NCI-H1048 (cell line): ENCODE data around the gene ZNF367.
"Not testable (repeated sequence)": the region's sequence is repeated elsewhere in the genome, so short reads cannot be mapped to it uniquely, and the experiment has no call there.

Experiments
- DNase-seq: peaks from one replicate; lab custom pipeline; 2025; lab: John Stamatoyannopoulos, UW

The ZNF367 gene

DNA sequence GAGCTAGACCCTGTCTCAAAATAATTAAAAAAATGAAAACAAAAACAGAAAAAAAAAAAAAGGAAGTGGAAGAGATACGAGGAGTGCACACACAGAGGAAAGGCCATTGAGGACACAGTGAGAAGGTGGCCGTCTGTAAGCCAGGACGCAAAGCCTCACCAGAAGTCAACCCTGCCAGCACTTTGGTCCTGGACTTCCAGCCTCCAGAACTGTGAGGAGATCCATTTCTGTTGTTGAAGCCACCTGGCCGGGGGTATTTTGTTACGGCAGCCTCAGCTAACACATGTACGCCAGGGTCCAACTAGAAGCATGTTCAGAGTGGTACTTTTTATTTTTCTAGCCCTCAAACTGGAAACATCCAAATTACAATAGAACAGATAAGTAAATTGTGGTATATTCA, 56.5 kb downstream of the ZNF367 start:
- DNase-seq: no peak

DNA sequence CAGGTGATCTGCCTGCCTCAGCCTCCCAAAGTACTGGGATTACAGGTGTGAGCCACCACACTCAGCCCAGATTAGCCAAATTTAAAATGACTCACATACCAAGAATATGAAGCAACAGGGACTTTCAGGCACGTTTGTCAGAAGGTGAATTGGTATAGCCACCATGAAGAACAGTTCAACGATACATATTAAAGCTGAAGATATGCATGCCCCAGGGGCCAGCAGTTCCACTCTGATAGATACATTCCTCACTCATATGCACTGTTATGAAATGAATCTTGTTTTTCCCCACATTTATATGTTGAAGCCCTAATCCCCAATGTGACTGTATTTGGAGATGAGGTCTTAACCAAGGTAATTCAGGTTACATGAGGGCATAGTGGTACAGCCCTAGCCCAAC, 57.2 kb downstream of the ZNF367 start:
- no peak for DNase-seq

DNA sequence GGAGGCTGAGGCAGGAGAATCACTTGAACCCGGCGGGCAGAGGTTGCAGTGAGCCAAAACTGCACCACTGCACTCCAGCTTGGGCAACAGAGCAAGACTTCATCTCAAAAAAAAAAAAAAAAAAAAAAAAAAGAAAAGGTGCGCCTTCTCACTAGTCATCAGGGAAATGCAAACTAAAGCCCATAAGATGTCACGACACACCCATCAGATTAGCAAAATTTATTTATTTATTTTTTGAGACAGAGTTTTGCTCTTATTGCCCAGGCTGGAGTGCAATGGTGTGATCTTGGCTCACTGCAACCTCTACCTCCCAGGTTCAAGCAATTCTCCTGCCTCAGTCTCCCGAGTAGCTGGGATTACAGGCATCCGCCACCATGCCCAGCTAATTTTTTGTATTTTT, 57.6 kb downstream of the ZNF367 start:
- DNase-seq: not testable (repeated sequence)

DNA sequence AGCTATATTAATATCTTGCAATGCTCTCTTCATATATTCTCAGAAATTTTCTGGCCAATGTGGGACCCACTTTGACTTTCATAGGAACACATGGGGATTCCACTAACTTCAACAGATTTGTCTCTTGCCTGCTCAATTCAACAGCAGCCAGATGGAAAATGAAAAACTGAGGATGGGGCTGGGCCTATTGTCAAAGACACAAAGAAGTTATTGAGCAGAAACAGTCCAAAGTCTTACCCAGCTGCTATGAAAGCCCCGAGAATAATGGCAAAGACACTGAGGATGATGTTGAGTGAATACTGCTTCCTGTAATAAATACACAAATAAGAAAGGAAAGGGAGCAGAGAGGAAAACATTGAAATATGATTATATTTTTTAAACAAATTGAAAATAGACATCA, 67.3 kb downstream of the ZNF367 start:
- no peak for DNase-seq

DNA sequence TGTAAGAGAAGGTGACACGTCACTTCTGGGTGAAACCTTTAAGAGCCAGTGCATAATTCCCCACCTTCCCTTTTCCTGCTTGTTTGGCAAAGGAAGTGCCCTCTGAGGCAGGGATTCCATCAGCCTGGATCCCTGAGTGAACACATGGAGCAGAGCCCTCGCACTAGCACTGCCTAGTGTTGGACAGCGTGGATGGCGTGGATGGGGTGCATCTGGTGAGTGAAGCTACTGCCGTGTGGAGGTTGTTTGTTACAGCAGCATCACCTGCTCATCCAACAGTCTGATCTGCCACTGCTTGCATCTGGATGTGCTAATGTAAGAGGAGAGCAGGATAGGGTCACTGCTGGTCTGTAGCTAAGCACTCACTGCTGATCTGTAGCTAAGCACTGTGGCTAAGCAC, 69.9 kb downstream of the ZNF367 start:
- no peak for DNase-seq

DNA sequence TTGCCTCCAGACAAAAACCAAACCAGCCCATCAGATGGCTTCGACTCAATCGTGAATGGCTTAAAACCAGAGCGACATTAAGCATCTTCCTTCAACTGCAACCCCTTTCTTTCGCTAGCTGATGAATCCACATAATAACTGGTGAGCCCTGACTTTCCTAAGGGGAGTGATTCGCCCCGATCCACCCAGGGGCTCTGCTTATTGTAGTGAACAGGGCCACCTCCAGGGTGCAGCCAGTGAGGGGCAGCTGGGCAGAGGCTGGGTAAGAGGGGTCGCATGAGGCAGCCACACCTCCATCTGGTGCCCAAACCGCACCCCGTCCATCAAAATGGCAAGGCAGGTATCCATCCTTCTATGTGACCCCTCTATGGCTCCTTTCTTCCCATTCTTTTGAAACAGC, 72.6 kb downstream of the ZNF367 start:
- no peak for DNase-seq

DNA sequence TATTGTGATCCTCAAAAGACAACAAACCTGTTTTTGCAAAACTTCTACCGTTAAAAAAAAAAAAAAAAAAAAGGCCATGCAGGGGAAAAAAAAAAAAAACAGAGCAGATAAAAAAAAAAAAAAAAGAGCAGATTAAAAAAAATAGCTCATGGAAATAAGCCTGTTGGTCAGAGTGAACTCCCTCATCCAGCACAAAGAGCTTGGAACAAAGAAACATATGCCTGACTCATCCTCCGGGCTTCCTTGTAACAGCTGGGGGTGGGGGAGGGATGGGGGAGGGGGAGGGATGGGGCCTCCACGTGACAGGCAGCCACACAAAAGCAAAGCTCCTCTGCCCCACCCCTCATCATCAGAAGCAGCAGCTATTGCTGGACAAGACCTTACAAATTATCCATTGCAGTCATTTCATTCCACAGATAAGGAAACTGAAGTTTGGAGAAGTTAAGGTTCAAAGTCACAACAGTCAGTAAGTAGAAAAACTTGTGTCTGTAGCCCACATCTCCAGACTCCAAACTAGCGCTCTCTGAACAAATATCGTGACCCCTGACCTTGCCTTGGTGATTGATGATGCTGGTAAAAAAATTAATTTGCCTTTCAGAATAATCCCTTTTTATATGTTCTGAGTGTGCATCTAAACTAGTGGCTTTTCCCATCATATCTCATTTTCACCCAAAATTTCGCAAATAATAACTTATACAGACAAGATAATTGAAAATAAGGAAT, 73.6 kb downstream of the ZNF367 start:
- no peak for DNase-seq

DNA sequence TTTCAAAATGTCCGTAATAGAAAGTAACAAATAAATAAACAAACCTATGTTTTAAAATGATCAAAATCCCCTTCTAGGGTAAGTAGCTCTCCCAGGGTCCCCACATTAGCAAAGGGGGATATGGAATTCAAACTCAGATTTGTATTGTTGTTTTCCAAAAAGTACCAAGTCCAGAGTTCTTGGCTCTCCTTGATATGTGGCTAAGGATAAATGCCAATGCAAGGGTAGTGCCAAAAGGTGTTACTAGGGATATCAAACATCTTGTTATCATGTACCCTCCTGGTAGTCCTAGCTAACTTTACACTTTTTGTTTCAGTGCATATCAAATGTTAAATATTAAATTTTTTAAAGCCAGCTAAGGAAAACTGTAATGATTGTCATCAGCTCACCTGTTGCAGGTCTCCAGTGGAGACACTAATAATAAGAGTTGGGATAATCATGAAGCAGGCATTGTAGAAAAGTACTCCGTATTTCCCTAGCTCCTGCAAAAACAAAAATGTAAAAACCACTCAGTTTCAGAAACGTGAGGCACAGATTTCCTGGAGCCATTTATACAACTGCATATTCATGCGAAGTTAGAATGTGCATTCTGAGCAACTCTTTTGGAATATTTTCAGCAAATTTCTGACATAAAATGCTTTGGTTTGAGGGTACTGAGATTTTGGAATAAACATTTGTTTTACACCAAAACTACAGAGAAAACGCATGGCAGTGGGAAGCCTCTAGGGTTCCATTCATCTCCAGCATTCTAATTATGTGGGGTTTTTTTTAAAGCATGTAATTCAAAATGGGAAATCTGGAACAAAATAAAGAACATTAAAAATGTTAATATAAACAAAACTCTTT, 74.4 kb downstream of the ZNF367 start:
- DNase-seq: no peak

DNA sequence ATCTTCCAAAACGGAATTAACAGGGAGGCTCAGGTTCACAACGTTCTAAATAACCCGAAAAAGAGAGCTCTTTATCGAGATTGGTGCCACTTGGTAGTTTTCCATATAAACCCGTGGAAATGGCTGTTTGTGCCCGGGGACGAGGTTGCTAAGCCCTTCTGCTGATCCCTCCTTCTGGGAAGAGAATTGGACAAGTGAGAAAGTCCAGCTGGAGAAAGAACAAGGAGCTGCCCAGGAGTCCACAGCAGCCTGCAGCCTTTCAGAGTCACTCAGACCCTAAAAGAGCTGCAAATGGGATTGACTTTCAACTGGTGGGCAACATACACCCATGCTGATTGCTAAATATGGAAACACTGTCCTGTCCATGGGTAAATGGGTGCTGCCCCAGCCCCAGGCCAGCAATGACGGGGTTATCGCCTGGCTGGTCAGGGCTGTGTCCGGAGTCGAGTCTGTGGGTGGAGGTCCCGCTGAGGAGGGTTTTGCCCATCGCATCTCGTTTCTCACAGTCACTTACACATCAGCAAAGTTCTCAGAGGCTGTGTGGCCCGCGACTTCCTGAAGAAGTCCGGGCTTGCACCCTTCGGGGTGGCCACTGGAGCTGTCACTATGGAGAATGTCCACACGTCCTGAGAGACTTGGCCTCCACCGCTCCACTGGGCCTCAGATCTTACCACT, 75.5 kb downstream of the ZNF367 start:
- DNase-seq: no peak

DNA sequence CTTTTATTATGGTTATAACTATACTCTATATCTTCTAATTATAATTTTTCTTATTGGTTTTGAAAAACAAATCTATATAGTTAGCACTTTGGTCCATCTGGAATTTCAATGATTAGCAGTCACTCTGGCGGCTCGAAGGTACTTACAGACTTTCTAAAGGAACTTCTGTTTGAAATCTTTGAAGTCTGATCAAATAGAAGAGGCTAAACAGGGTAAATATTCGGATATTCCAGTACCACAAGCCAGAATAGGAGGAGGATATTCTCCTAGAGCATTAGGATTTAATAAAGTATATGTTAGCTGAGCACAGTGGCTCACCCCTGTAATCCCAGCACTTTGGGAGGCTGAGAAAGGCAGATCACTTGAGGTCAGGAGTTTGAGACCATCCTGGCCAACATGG, 77.5 kb downstream of the ZNF367 start:
- no peak for DNase-seq

DNA sequence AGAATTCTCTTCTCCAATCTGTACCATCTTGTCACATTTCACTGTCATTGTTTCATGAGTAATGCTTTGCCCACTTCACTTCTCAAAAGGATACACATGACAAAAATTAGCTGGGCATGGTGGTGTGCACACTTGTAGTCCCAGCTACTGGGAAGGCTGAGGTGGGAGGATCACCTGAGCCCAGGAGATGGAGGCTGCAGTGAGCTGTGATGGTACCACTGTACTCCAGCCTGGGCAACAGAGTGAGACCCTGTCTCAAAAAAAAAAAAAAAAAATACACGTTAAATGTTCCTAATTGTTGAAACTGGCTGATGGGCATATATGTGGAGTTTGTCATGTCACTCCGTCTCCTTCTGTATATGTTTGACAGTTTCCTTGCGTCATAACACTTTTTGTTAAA, 79.9 kb downstream of the ZNF367 start:
- no peak for DNase-seq
